ENCODE data around the gene NOVA2.
A peak's percentile ranks its signal among the peaks of the same experiment; 100 is the strongest.

NOVA2 gene, protein sequence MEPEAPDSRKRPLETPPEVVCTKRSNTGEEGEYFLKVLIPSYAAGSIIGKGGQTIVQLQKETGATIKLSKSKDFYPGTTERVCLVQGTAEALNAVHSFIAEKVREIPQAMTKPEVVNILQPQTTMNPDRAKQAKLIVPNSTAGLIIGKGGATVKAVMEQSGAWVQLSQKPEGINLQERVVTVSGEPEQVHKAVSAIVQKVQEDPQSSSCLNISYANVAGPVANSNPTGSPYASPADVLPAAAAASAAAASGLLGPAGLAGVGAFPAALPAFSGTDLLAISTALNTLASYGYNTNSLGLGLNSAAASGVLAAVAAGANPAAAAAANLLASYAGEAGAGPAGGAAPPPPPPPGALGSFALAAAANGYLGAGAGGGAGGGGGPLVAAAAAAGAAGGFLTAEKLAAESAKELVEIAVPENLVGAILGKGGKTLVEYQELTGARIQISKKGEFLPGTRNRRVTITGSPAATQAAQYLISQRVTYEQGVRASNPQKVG
- long read RNA-seq, donor 1 = 0 reads
- long read RNA-seq, donor 2 = 0 reads
- long read RNA-seq, donor 3 = 0 reads
- long read RNA-seq, donor 4 = 0 reads
- long read RNA-seq, donor 5, full-length matches to known transcripts = 3 of 3 reads
- long read RNA-seq, donor 5, partial matches to known transcripts = 0 of 3 reads
- long read RNA-seq, donor 5, other reads (novel, unspliced or antisense) = 0 of 3 reads
- long read RNA-seq, donor 6, full-length matches to known transcripts = 1 of 1 reads
- long read RNA-seq, donor 6, partial matches to known transcripts = 0 of 1 reads
- long read RNA-seq, donor 6, other reads (novel, unspliced or antisense) = 0 of 1 reads
- long read RNA-seq, donor 7 = 0 reads
- long read RNA-seq, donor 8 = 0 reads

GRCh38 chr19:45973553-45974338 lies at the start of gene NOVA2:
TSS of gene NOVA2 (minus strand) at chr19:45973865. CDS start at chr19:45973351, 514 bp downstream.
- DNase-seq = peak; percentile 10

DNA sequence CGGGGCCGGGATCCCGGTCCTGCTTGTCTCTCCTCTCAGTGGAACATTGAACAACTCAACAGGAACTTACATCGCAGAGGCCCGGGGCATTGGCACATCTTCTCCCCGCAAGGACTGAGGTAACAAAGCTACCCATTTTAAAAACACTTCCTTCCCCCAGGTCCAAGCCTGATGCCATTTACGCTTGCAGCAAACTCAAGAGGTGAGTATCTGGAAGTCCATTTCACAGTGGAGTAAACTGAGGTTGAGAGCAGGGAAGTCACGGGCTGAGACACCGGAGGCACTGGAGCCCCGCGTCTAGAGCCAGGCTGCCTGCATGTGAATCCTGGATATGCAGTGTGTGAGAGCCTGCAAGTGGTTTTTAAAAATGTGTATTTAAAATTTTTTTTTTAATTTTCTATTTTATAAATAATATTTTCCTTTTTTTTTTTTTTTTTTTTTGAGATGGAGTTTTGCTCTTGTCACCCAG lies 49.7 kb upstream of the NOVA2 start:
- DNase-seq = no peak

- DNase-seq = no peak
Measured at GRCh38 chr19:46022431-46023310, 49.0 kb upstream of the NOVA2 start, which contains the start of gene PGLYRP1. TSS of gene PGLYRP1 (minus strand) at chr19:46023053. CDS start at chr19:46023021, 32 bp downstream.

DNA sequence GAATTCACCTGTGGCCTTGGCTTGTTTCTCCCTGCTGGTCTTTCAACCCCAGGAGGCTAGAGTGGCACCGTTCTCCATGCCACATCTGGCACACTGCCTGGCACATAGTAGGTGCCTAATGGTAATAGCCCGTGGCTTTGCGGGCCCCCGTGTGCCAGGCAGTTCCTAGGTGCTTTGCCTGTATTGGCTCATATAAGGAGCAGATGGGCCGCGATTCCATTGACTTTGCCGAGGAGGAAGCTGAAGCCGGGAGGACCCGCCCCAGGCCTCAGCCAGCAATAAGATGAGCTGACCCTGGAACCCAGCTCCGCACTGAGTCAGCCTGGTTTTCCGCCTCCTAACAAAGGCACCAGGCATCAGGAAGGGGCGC lies 48.4 kb upstream of the NOVA2 start:
- DNase-seq = no peak

DNA sequence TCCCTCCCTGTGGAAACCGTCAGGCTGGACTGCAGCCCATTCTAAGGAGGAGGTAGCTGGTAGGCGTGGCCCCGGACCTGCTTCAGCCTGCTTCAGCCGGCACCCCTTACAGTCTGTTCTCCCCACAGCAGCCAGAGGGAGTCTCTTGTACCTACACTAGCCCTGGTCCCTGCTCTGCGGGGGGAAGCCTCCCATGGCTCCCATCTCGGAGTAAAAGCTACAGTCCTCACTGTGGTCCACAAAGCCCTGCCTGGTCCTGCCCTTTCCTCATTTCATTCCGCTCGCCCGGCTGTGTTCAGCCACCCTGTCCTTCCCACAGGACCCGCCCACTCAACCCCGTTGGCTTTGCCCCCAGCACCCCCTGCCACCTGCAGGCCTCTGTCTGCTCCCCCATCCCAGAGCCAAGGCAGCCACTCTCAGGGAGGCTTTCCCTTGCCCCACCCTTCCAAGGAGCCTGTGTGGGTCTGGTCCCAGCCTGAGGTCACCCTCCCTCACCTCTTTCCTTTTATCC lies 47.9 kb upstream of the NOVA2 start:
- no peak for DNase-seq

GRCh38 chr19:46020819-46021125 lies 47.1 kb upstream of the NOVA2 start:
- DNase-seq = no peak

GRCh38 chr19:46019270-46019669 lies 45.6 kb upstream of the NOVA2 start:
- no peak for DNase-seq

- DNase-seq = no peak
Measured at GRCh38 chr19:46018729-46019251, 45.1 kb upstream of the NOVA2 start.

DNA sequence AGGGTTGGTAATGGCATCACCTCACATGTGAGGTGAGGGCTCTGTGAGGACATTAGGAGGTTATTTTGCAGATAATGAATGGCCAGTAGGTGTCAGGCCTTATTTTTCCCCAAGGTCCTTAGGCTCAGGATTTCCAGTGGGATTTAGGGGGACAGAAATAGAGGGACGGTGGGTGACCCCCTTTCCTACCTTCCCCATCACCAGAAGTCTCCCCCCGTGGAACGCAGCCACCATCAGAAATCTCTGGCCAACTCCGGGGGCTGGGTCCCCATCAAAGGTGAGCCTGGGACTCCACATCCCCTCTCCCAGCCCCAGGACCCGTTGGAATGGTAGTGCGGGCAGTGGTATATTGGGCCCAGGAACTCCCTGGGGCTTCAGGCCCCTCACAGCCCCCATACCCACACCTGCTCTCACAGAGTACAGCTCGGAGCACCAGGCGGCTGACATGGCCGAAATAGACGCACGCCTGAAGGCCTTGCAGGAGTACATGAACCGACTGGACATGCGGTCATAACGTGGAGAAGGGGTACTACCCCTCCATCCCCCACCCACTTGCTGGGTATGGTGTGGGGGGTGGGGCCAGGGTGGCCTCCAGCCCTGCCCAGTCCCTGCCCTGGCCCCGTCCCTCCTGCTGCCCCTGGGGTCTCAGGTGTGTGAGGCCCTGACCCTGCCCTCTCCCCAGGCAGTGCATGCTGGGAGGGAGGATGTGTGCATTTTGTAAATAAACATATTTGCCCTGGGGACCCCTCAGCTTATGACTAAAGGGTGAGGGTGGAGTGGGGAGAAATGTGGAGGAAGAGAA lies 44.4 kb upstream of the NOVA2 start:
- DNase-seq = no peak

DNA sequence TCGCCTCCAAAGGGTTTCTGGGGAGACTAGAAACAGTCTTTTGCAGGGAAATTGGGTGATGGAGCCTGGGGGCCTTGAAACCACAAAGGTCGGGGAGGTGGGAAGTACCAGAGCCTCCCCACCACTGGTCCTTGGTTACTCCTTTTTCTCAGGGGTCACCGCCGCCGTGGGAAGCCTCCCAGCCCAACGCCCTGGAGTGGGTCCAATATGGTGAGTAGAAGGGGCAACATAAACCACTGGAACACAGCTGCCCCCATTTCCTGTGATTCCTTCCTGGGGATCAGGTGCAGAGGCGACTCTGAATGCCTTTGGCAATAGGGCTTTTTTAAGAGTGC lies 43.4 kb upstream of the NOVA2 start:
- no peak for DNase-seq

GRCh38 chr19:46016426-46017094 lies 42.9 kb upstream of the NOVA2 start:
- DNase-seq = peak; percentile 78

DNA sequence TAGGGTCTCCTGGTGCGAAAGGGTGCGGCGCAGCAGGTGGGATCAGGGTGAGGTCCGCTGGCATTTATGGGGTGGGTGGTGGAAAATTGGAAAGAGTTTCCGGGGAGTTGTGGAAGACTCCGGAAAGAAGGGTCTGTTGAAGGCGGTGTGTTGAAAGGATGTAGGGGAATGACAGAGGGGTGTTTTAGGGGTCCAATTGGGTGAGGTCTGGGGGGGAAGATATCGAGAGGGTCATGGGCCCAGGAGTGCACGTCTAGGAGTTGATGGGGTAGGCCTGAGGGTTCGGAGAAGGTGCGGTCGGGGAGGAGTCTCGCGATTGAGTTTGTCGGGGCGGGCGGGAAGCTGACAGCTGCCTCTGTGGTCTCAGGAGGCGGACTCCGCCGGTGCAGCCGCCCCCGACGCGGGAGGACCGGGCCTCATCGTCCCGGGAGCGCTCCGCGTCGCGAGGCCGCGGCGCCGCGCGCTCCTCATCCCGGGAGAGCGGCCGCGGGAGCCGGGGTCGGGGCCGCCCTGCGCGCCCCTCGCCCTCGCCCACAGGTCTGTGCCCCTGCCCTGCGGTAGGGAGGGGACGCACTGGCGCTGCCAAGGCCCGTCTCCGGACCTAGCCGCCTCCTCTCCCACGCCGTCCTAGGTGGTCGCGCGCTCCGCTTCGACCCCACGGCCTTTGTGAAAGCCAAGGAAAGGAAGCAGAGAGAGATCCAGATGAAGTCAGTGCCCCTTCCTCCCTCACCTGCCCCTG lies 42.2 kb upstream of the NOVA2 start:
- peak; percentile 38 for DNase-seq

DNA sequence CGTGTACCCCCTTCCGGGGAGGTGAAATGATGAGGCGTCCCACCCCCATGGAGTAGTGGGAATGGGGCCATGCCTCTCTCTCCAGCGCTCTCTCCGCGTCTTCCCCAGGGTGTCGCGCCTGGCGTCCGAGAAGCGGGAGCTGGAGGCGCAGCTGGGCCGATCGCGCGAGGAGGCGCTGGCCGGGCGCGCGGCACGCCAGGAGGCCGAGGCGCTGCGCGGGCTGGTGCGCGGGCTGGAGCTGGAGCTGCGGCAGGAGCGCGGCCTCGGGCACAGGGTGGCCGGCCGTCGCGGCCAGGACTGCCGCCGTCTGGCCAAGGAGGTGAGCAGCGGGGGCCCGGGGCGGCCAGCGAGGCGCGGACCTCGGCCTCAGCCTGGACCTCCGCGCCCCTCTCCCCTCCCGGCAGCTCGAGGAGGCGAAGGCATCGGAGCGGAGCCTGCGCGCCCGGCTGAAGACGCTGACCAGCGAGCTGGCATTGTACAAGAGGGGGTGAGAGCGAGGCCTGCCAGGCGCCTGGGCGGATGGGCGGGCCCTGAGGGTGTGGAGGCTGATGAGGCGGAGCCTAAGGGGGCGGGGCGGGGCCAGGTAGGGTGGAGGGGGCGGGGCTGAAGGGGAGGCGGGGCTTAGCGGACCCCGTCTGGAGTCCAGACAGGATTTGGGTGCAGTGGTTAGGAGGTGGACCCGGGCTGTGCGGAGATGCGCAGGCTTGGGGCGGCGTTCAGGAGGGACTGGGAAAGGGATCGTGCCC lies 41.4 kb upstream of the NOVA2 start:
- DNase-seq = peak; percentile 77

GRCh38 chr19:46014534-46014933 lies 40.9 kb upstream of the NOVA2 start:
- no peak for DNase-seq

DNA sequence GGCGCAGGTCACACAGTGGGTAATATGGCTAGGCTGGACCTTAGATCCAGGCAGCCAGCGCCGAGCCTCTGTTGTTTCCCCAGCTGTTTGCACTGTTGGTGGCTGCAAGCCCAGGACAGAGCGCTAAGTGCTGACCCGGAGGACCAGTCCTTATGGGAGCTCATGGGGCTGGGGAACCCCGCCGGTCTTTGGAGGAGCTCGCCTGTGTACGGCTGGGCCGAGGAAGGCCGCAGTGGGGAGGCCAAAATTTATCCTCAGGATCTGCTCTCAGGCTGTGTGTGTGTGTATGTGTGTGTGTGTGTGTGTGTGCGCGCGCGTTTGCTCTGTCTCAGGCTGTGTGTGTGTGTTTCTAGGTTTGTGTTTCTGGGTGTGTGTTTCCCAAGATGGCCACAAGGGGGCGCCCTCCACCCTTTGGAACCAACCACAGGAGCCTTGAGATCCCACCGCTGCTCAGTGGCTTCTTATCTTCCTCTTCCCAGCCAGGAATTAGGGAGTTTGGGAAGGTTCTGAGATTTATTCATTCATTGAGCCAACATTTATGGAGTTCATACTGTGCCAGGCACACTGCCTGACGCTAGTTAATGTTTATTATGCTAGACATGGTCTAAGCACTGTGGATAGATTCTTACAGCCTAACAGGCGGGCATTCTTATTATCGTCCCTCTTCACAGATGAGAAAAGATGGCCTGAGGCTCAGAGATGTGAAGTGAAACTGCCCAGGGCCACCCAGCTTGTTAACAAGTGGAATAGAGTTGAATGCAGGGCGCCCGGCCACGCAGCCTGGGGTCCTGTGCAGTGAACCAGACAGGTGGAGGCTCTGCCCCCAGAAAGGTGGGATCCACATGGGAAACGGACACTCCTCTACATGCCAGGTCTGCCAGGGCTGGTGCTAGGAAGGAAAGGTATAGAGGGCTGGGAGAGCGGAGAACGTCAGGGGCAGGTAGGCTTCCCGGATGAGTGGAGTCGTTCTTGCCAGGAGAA lies 36.2 kb upstream of the NOVA2 start:
- DNase-seq = peak; percentile 52

- DNase-seq = no peak
Measured at GRCh38 chr19:46006411-46006810, 32.7 kb upstream of the NOVA2 start.

GRCh38 chr19:46002678-46003275 lies 29.1 kb upstream of the NOVA2 start:
- no peak for DNase-seq

All from right kidney (tissue), 9 donors.